RWPE1 (cell line): ENCODE results near the gene HMG20B.

Experiments used
- CTCF ChIA-PET: fragments of 350-600 bp; sonication (Branson Sonifier 250); formaldehyde crosslinking; extraction: SDS; loops from one replicate; lab custom pipeline; 2021; lab: Yijun Ruan, JAX
- POLR2A ChIA-PET: fragments of 400-600 bp; formaldehyde crosslinking; extraction: SDS; loops from one replicate; lab custom pipeline; 2020; ENCODE audit warnings: antibody characterized with exemption; ENCODE audit not compliant: low non-redundant PET; lab: Yijun Ruan, JAX
- DNase-seq: peaks from one replicate; pipeline ENCODE4 v3.0.0; 2012; ENCODE audit warnings: low spot score
- H3K27ac ChIP-seq: fragments of 450-650 bp; 2 replicates; pipeline ENCODE4 v1.5.1; 2017
- CTCF ChIP-seq: fragments of 450-650 bp; conservative IDR thresholded peaks from 2 replicates; pipeline ENCODE4 v1.5.1; 2017; ENCODE audit warnings: low read depth, mild to moderate bottlenecking

HMG20B gene

DNA sequence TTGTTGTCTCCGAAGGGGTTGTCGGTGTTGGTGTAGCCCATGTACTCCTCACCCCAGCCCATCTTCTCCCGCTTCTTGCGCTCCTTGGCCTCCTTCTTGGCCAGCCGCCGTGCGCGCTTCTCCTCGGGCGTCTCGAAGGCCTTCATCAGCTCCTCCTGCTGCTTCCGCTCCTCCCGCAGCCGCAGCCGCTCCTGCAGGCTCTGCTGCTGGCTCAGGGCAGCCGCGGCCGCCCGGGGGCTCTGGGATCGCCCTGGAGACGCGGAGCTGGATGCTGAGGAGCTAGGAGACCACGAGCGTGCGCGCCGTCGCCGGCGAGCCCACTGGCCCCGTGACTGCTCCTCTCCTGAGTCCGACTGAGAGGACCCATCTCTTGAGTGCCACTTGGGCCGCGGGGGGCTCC, 51.0 kb downstream of the HMG20B start:
- DNase-seq, result no peak
- no peak for TF ChIP-seq CTCF
- POLR2A ChIA-PET, result no interaction called here
- CTCF ChIA-PET, result interaction anchor here (0.6 kb wide), 1 partner anchor 129 kb away, joined by 3 read pairs; no protein-coding TSS in a partner anchor
- H3K27ac ChIP-seq, result 0 out of 2 replicates have a peak overlapping the region, but pooled peaks have one; percentile 6

DNA sequence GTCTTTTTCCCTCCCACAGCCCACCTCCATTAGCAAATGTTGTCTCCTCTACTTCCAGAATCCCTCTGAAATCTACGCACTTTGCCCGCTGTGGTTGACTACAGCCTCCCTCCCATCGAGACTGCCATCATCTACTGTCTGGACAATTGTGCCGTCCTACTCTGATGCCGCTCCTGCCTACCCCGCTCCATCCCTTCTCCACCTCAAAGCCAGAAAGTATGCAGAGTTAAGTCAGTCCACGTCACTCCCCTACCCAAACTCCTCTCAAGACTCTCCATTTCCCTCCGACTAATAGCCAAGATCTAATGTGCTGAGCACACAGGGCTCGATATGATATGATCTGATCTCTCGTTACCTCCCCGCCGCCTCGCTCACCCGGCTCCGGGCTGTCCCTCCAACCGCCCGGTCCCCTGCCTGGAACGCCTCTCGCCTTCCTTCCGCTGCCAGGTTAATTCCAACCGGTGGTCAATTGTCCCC, 53.3 kb downstream of the HMG20B start:
- peak overlapping the region; percentile 92 for H3K27ac ChIP-seq
- POLR2A ChIA-PET, result no interaction called here
- TF ChIP-seq CTCF, result no peak
- CTCF ChIA-PET, result no interaction called here
- peak; percentile 30 for DNase-seq

DNA sequence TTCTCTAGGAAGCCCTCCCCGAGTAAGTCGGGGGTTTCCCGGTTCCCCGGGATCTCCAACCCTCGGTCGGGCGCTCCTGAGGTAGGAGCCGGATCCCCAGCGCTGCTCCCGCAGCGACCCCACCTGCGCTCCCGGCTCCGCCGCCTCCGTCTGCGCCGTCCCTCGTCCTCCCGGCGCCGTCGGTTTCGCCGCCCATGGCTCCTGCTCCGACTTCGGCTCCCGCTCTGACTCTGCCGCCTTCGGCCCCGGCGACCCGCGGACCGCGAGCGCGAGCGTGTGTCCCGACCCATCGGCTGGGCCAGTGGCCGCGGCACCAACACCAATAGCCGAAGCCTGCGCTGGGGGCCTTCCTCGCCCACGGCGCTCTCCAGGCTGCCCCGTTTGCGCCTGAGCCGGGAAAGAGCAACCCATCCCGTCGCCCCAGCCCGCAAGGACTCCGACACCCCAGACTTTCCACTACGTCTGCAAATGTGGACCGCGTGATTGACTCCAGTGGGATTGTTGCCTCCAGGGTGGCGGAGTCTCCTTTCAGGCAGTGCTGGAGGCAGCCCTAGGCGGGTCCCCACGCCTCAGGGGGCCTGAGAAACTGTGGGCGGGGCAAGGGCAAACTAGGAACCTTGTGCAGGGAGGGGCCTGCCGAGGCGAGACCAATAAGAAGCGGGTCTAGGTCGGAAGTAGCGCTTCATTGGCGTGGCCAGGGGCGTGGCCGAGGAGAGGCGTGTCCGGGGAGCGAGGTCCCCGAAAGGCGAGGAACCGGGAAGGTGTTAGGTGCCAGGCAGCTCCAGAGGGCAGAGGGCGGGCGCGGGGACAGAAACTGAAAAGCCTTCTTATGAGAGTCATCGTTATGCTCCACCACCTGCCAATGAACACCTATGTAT, 54.0 kb downstream of the HMG20B start, which contains the start of gene CACTIN:
CACTIN (minus strand) TSS at position 318 of the 878 bp plus-strand sequence; CDS start at position 290, 28 bp downstream.
- H3K27ac ChIP-seq, result peak within 1 kb of the TSS; percentile 92
- CTCF ChIA-PET, result no interaction called here
- no peak for TF ChIP-seq CTCF
- DNase-seq, result peak; percentile 100
- POLR2A ChIA-PET, result interaction anchor here (0.5 to 0.7 kb wide), 2 partner anchors 267 to 312 kb away, joined by 3 to 8 read pairs; no protein-coding TSS in a partner anchor

- DNase-seq, result no peak
- ChIA-PET CTCF (no interaction called here), POLR2A (interaction anchor here (0.7 kb wide), 1 partner anchor 267 kb away, joined by 3 read pairs; no protein-coding TSS in a partner anchor)
- peak overlapping the region; percentile 92 for H3K27ac ChIP-seq
- TF ChIP-seq CTCF, result no peak
These were observed 54.6 kb downstream of the HMG20B start for GRCh38 chr19:3627351-3627723.
